HCT116 (cell line): ENCODE data around the gene MIAT. TPM values are rescaled to one million over a fixed set of nuclear protein-coding genes. Genes with fewer than 3 reads are reported as not detected.

Experiments
- ATAC-seq: fragments of 200-7000 bp; cut with Tn5 transposase; 2 replicates; pipeline ENCODE4 v1.9.1; 2020; ENCODE audit warnings: mild to moderate bottlenecking, moderate library complexity
- BruUV-seq: library from RNA; stranded (reverse); fragments of 400-500 nt; replicated peaks from 2 replicates; lab custom pipeline; 2021; lab: Mats Ljungman, UMichigan
- CTCF ChIA-PET: fragments of 300-600 bp; sonication (Branson Sonifier 250); formaldehyde crosslinking; loops from one replicate; lab custom pipeline; 2021; ENCODE audit warnings: antibody characterized with exemption; lab: Charles Lee
- POLR2A ChIA-PET: fragments of 300-600, 350-600 bp; sonication (Branson Sonifier 250); formaldehyde crosslinking; loops from one replicate; lab custom pipeline; 2021; ENCODE audit warnings: antibody characterized with exemption; lab: Charles Lee
- RAD21 ChIA-PET, 2 experiments: fragments of 300-600 bp; sonication (Branson Sonifier 250); formaldehyde crosslinking; loops; one replicate each; lab custom pipeline; 2023; ENCODE audit warnings: low total read pairs in 2 of 2; ENCODE audit not compliant: uncharacterized antibody in 2 of 2, unreplicated experiment in 2 of 2, low non-redundant PET in 1 of 2; lab: Charles Lee
- DNase-seq: peaks from one replicate; pipeline ENCODE4 v3.0.0-alpha.2; 2010; ENCODE audit warnings: low read depth, low spot score
- H2AFZ ChIP-seq: fragments of 200-600 bp; shearing (Covaris generic), sonication (generic); 2 replicates; pipeline ENCODE4 v1.6.1; 2017; ENCODE audit warnings: low read depth, mixed run types, mixed read lengths, antibody characterized with exemption, low read length; ENCODE audit not compliant: poor library complexity, severe bottlenecking
- H3K27ac ChIP-seq: 2 replicates; pipeline ENCODE4 v1.5.1; 2012; ENCODE audit warnings: low read depth, low read length
- H3K27me3 ChIP-seq: fragments of 200-600 bp; sonication (generic); 2 replicates; pipeline ENCODE4 v1.6.1; 2016; ENCODE audit warnings: mixed run types, low read length, mixed read lengths; ENCODE audit not compliant: insufficient read depth
- H3K36me3 ChIP-seq, 2 experiments: fragments of 200-500 bp in 1 of 2; fragments of 200-600 bp in 1 of 2; sonication (Bioruptor generic) in 1 of 2; sonication (generic) in 1 of 2; 2 replicates each; pipeline versions ENCODE4 v1.5.1 to v1.6.1; 2014 to 2016; ENCODE audit warnings: low read length in 2 of 2, inconsistent platforms in 1 of 2, mixed read lengths in 1 of 2, mixed run types in 1 of 2; ENCODE audit not compliant: insufficient read depth in 2 of 2, control insufficient read depth in 1 of 2
- H3K4me1 ChIP-seq, 2 experiments: fragments of 200-600 bp in 1 of 2; sonication (generic) in 1 of 2; 2 replicates each; pipeline versions ENCODE4 v1.5.1 to v1.6.1; 2012 to 2017; ENCODE audit warnings: low read length in 2 of 2, inconsistent platforms in 1 of 2, mild to moderate bottlenecking in 1 of 2, mixed read lengths in 1 of 2, mixed run types in 1 of 2, moderate library complexity in 1 of 2; ENCODE audit not compliant: insufficient read depth in 2 of 2, control insufficient read depth in 1 of 2
- H3K4me2 ChIP-seq: fragments of 200-600 bp; sonication (generic); 2 replicates; pipeline ENCODE4 v1.6.1; 2017; ENCODE audit warnings: mixed run types, low read length, mixed read lengths
- H3K4me3 ChIP-seq, 2 experiments: fragments of 200-600 bp in 1 of 2; sonication (generic) in 1 of 2; replicated peaks in 1 of 2; 2 replicates each; pipeline ENCODE4 v1.5.1; 2011 to 2016; ENCODE audit warnings: low read length in 2 of 2, control low read depth in 1 of 2, low read depth in 1 of 2, mild to moderate bottlenecking in 1 of 2, mixed read lengths in 1 of 2, mixed run types in 1 of 2
- H3K79me2 ChIP-seq: fragments of 200-600 bp; sonication (generic); 2 replicates; pipeline ENCODE4 v1.6.1; 2017; ENCODE audit warnings: mild to moderate bottlenecking, mixed run types, low read length, moderate library complexity, mixed read lengths; ENCODE audit not compliant: insufficient read depth
- H3K9ac ChIP-seq: fragments of 200-600 bp; sonication (generic); 2 replicates; pipeline ENCODE4 v1.6.1; 2016; ENCODE audit warnings: low read length, mixed read lengths
- H3K9me2 ChIP-seq: fragments of 200-600 bp; sonication (generic), shearing (Covaris generic); 2 replicates; pipeline ENCODE4 v1.6.1; 2017; ENCODE audit warnings: mixed run types, mild to moderate bottlenecking, moderate library complexity; ENCODE audit not compliant: insufficient read depth
- H3K9me3 ChIP-seq, 2 experiments: fragments of 200-500 bp in 1 of 2; fragments of 200-600 bp in 1 of 2; sonication (Bioruptor generic) in 1 of 2; sonication (generic) in 1 of 2; 2 replicates each; pipeline ENCODE4 v1.6.1; 2014 to 2017; ENCODE audit warnings: low read length in 2 of 2, mixed read lengths in 2 of 2, inconsistent platforms in 1 of 2, low read depth in 1 of 2, mild to moderate bottlenecking in 1 of 2, mixed run types in 1 of 2, moderate library complexity in 1 of 2; ENCODE audit not compliant: control insufficient read depth in 1 of 2, insufficient read depth in 1 of 2
- H4K20me1 ChIP-seq: fragments of 200-600 bp; sonication (generic), shearing (Covaris generic); 2 replicates; pipeline ENCODE4 v1.6.1; 2017; ENCODE audit warnings: mixed run types, mild to moderate bottlenecking, moderate library complexity; ENCODE audit not compliant: insufficient read depth
- CBX3 ChIP-seq: IDR thresholded peaks from 2 replicates; pipeline ENCODE4 v1.6.1; 2012; ENCODE audit warnings: low read depth
- CEBPB ChIP-seq: IDR thresholded peaks from 2 replicates; pipeline ENCODE4 v1.6.1; 2012; ENCODE audit warnings: low read depth
- EGR1 ChIP-seq: IDR thresholded peaks from 2 replicates; pipeline ENCODE4 v1.6.1; 2012; ENCODE audit warnings: low read depth
- EZH2phosphoT487 ChIP-seq: fragments of 200-600 bp; IDR thresholded peaks from 2 replicates; pipeline ENCODE4 v1.6.1; 2018; ENCODE audit warnings: antibody characterized with exemption, borderline replicate concordance
- FOSL1 ChIP-seq: IDR thresholded peaks from 2 replicates; pipeline ENCODE4 v1.6.1; 2012; ENCODE audit warnings: low read depth
- JUND ChIP-seq: IDR thresholded peaks from 2 replicates; pipeline ENCODE4 v1.6.1; 2012
- POLR2A ChIP-seq: IDR thresholded peaks from 2 replicates; pipeline ENCODE4 v1.7.0; 2011; ENCODE audit warnings: borderline replicate concordance; ENCODE audit not compliant: insufficient read depth, insufficient read length; ENCODE audit errors: extremely low read depth
- RAD21 ChIP-seq: IDR thresholded peaks from 2 replicates; pipeline ENCODE4 v1.6.1; 2012; ENCODE audit warnings: low read depth, mild to moderate bottlenecking
- SIN3A ChIP-seq: IDR thresholded peaks from 2 replicates; pipeline ENCODE4 v1.6.1; 2012; ENCODE audit warnings: low read depth
- TCF7L2 ChIP-seq: IDR thresholded peaks from 2 replicates; pipeline ENCODE4 v1.7.0; 2011; ENCODE audit warnings: borderline replicate concordance, inconsistent platforms; ENCODE audit not compliant: insufficient read depth, insufficient read length; ENCODE audit errors: extremely low read depth
- YY1 ChIP-seq: IDR thresholded peaks from 2 replicates; pipeline ENCODE4 v1.6.1; 2011; ENCODE audit warnings: low read length, low read depth, moderate library complexity, mild to moderate bottlenecking; ENCODE audit not compliant: insufficient replicate concordance; ENCODE audit errors: extremely low read depth
- ZFX ChIP-seq: fragments of 450-650 bp; IDR thresholded peaks from 2 replicates; pipeline ENCODE4 v1.6.1; 2017
- intact Hi-C: fragments of 100-400 bp; cut with micrococcal nuclease; formaldehyde crosslinking; loops from 2 replicates; pipeline ENCODE4 v1.10.0; 2022
- total RNA-seq: library from RNA; stranded (reverse); gene quantifications from one replicate; pipeline ENCODE4 v1.2.1, GENCODE V29; 2021; ENCODE audit not compliant: unreplicated experiment
- TF ChIP-seq, protein P1 (sequence below): IDR thresholded peaks from 2 replicates; pipeline ENCODE4 v1.6.1; 2012; ENCODE audit warnings: low read depth
- TF ChIP-seq, protein P2 (sequence below), 3 experiments: fragments of 200-600 bp in 1 of 3; sonication (generic) in 1 of 3; IDR thresholded peaks in 2 of 3; conservative IDR thresholded peaks in 1 of 3; 2 replicates each; pipeline ENCODE4 v1.5.1; 2012 to 2017; ENCODE audit warnings: low read depth in 2 of 3, low read length in 2 of 3, antibody characterized with exemption in 1 of 3, borderline replicate concordance in 1 of 3, control low read depth in 1 of 3, mild to moderate bottlenecking in 1 of 3, mixed read lengths in 1 of 3, mixed run types in 1 of 3, moderate library complexity in 1 of 3; ENCODE audit not compliant: insufficient read depth in 1 of 3

MIAT gene
- total RNA-seq, 1 experiment from 2014 or later, result 0.54 TPM

DNA sequence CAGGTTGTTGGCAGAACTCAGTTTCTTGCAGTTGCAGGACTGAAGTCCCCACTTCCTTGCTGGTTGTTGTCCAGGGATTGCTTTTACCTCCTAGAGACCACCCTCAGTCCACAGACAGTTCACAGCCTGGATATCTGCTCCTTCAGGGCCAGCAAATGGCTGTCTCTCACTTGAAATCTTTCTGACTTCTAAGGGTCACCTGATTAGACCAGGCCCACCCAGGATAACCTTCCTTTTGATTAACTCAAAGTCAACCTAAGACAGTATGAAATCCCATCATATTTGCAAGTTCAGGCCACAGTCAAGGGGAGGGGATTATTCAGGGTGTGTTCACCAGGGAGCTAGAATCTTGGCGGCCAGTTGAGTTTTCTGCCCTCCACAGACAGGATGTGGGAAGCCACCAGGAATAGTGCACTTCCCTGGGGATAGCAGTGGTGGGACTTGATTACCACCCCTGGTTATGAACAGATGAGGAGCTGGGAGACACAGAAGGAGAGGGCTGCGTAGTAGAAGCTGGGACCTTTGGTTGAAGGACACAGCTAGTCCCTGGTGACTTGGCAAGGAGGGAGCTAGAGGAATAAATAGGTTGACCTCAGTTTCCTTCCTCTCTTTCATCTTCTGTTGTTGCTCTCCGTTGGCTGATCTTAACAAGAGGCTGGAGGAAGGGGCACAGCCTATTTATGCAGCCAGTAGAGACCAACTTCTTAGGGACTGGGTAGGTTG is 33.4 kb downstream of the MIAT start:
- intact Hi-C loops, result no loop called here
- POLR2A ChIA-PET, result no interaction called here

DNA sequence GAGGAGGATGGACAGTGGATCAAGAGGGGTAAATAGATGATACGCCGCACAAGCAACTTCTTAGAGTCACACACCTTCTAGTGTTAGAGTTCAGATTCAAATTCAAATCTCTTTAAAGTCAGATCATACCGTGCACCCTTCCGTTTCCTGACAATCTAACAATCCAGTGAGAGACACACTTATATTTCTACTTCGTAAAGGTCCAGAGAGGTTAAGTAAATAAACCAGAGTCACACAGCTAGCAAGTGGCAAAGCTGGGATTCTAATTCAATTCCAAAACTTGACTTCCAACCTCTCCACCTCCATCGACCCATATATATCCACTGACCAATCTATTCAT is 34.0 kb downstream of the MIAT start:
- H3K79me2 ChIP-seq, result no peaks in the 10 kb centered on the region
- H3K9ac ChIP-seq, result no peak overlapping the region
- ChIA-PET RAD21 (no interaction called here), CTCF (no interaction called here), POLR2A (no interaction called here)
- no peaks in the 10 kb centered on the region for H3K36me3 ChIP-seq
- intact Hi-C loops, result no loop called here
- no peak overlapping the region for H3K4me3 ChIP-seq
- no TSS peak for BruUV-seq
- H3K9me2 ChIP-seq, result no peaks in the 10 kb centered on the region
- no peaks in the 10 kb centered on the region for H3K4me1 ChIP-seq
- no peaks in the 10 kb centered on the region for H3K27me3 ChIP-seq
- ATAC-seq (no peak), DNase-seq (no peak)
- H4K20me1 ChIP-seq, result no peaks in the 10 kb centered on the region
- H3K27ac ChIP-seq, result no peak overlapping the region
- H2AFZ ChIP-seq, result no peak overlapping the region
- no peaks in the 10 kb centered on the region for H3K9me3 ChIP-seq
- H3K4me2 ChIP-seq, result no peak overlapping the region
- TF ChIP-seq JUND (no peak), FOSL1 (no peak), RAD21 (no peak), ZFX (no peak), YY1 (no peak), CEBPB (no peak), CBX3 (no peak), SIN3A (no peak), EGR1 (no peak), TCF7L2 (no peak), EZH2phosphoT487 (no peak), POLR2A (no peak)
- TF ChIP-seq, protein P1, sequence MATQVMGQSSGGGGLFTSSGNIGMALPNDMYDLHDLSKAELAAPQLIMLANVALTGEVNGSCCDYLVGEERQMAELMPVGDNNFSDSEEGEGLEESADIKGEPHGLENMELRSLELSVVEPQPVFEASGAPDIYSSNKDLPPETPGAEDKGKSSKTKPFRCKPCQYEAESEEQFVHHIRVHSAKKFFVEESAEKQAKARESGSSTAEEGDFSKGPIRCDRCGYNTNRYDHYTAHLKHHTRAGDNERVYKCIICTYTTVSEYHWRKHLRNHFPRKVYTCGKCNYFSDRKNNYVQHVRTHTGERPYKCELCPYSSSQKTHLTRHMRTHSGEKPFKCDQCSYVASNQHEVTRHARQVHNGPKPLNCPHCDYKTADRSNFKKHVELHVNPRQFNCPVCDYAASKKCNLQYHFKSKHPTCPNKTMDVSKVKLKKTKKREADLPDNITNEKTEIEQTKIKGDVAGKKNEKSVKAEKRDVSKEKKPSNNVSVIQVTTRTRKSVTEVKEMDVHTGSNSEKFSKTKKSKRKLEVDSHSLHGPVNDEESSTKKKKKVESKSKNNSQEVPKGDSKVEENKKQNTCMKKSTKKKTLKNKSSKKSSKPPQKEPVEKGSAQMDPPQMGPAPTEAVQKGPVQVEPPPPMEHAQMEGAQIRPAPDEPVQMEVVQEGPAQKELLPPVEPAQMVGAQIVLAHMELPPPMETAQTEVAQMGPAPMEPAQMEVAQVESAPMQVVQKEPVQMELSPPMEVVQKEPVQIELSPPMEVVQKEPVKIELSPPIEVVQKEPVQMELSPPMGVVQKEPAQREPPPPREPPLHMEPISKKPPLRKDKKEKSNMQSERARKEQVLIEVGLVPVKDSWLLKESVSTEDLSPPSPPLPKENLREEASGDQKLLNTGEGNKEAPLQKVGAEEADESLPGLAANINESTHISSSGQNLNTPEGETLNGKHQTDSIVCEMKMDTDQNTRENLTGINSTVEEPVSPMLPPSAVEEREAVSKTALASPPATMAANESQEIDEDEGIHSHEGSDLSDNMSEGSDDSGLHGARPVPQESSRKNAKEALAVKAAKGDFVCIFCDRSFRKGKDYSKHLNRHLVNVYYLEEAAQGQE, result no peak
- TF ChIP-seq, protein P2, sequence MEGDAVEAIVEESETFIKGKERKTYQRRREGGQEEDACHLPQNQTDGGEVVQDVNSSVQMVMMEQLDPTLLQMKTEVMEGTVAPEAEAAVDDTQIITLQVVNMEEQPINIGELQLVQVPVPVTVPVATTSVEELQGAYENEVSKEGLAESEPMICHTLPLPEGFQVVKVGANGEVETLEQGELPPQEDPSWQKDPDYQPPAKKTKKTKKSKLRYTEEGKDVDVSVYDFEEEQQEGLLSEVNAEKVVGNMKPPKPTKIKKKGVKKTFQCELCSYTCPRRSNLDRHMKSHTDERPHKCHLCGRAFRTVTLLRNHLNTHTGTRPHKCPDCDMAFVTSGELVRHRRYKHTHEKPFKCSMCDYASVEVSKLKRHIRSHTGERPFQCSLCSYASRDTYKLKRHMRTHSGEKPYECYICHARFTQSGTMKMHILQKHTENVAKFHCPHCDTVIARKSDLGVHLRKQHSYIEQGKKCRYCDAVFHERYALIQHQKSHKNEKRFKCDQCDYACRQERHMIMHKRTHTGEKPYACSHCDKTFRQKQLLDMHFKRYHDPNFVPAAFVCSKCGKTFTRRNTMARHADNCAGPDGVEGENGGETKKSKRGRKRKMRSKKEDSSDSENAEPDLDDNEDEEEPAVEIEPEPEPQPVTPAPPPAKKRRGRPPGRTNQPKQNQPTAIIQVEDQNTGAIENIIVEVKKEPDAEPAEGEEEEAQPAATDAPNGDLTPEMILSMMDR (IDR thresholded peaks at IDR 0.05 in 2 of 3, conservative IDR thresholded peaks at IDR 0.05 in 1 of 3; ENCODE audit: borderline replicate concordance in 1 of 3, insufficient read depth in 1 of 3, low read depth in 2 of 3, low read length in 2 of 3), result no peak

More for the DNA sequence above, 33.4 kb downstream of the MIAT start:
- H3K36me3 ChIP-seq, result no peaks in the 10 kb centered on the region
- H3K27me3 ChIP-seq, result no peaks in the 10 kb centered on the region
- no peak overlapping the region for H3K4me3 ChIP-seq
- no peak overlapping the region for H2AFZ ChIP-seq
- ChIA-PET RAD21 (no interaction called here), CTCF (no interaction called here)
- H3K9ac ChIP-seq, result no peak overlapping the region
- no peak overlapping the region for H3K4me2 ChIP-seq
- no peak overlapping the region for H3K27ac ChIP-seq
- no peaks in the 10 kb centered on the region for H3K79me2 ChIP-seq
- H4K20me1 ChIP-seq, result no peaks in the 10 kb centered on the region
- DNase-seq, result no peak
- TF ChIP-seq CBX3, result no peak
- TF ChIP-seq FOSL1, result no peak
- no peak for TF ChIP-seq EGR1
- TF ChIP-seq RAD21, result no peak
- no peak for TF ChIP-seq POLR2A
- TF ChIP-seq SIN3A, result no peak
- H3K4me1 ChIP-seq, result no peaks in the 10 kb centered on the region
- no peaks in the 10 kb centered on the region for H3K9me2 ChIP-seq
- no TSS peak for BruUV-seq
- no peaks in the 10 kb centered on the region for H3K9me3 ChIP-seq
- ATAC-seq, result no peak
